HepG2 (cell line): ENCODE data around the gene CRIP1. TPM values are rescaled to one million over a fixed set of nuclear protein-coding genes. Genes with fewer than 3 reads are reported as not detected.

Experiments used
- ASH2L ChIP-seq: fragments of 300-600, 200-600 bp; sonication (generic); IDR thresholded peaks from 2 replicates; pipeline ENCODE4 v1.7.0; 2017; ENCODE audit warnings: low read depth, mild to moderate bottlenecking, moderate library complexity, mixed read lengths, low read length; ENCODE audit not compliant: insufficient read length
- EZH2 ChIP-seq: conservative IDR thresholded peaks from 2 replicates; pipeline ENCODE4 v1.6.1; 2012; ENCODE audit warnings: mild to moderate bottlenecking, low read depth, low read length, moderate library complexity
- HINFP ChIP-seq: sonication (generic); formaldehyde crosslinking; IDR thresholded peaks from 2 replicates; pipeline ENCODE4 v1.4.0; 2020; ENCODE audit warnings: low read depth, mild to moderate bottlenecking, missing genetic modification reagents
- HMG20A ChIP-seq: IDR thresholded peaks from 2 replicates; pipeline ENCODE4 v1.6.1; 2016; ENCODE audit warnings: borderline replicate concordance
- IKZF5 ChIP-seq: IDR thresholded peaks from 2 replicates; pipeline ENCODE4 v1.6.1; 2018; ENCODE audit warnings: missing genetic modification reagents, mild to moderate bottlenecking, missing compliant biosample characterization
- IRX3 ChIP-seq: sonication (generic); formaldehyde crosslinking; IDR thresholded peaks from 2 replicates; pipeline ENCODE4 v1.8.1; 2023; ENCODE audit warnings: mild to moderate bottlenecking, low read depth, missing genetic modification reagents, borderline replicate concordance
- NFKB2 ChIP-seq: sonication (generic); formaldehyde crosslinking; IDR thresholded peaks from 2 replicates; pipeline ENCODE4 v1.4.0; 2020; ENCODE audit warnings: missing genetic modification reagents, borderline replicate concordance
- NR1H2 ChIP-seq: sonication (generic); formaldehyde crosslinking; IDR thresholded peaks from 2 replicates; pipeline ENCODE4 v1.8.1; 2022; ENCODE audit warnings: low read depth, missing genetic modification reagents, borderline replicate concordance
- PHB2 ChIP-seq: fragments of 450-650 bp; IDR thresholded peaks from 2 replicates; pipeline ENCODE4 v1.6.1; 2018; ENCODE audit not compliant: partially characterized antibody
- POLR2A ChIP-seq, 2 experiments: IDR thresholded peaks; 2 replicates each; pipeline ENCODE4 v1.6.1; 2011; ENCODE audit warnings: low read depth in 2 of 2, low read length in 2 of 2, mild to moderate bottlenecking in 1 of 2, moderate library complexity in 1 of 2; ENCODE audit not compliant: insufficient read depth in 1 of 2
- REPIN1 ChIP-seq: sonication (generic); formaldehyde crosslinking; IDR thresholded peaks from 2 replicates; pipeline ENCODE4 v1.8.0; 2022; ENCODE audit warnings: missing genetic modification reagents, low read depth, mild to moderate bottlenecking, borderline replicate concordance
- RNF2 ChIP-seq: fragments of 450-650 bp; conservative IDR thresholded peaks from 2 replicates; pipeline ENCODE4 v1.6.1; 2016; ENCODE audit warnings: low read depth
- SMYD3 ChIP-seq: sonication (generic); formaldehyde crosslinking; IDR thresholded peaks from 2 replicates; pipeline ENCODE4 v1.8.1; 2023; ENCODE audit warnings: mild to moderate bottlenecking, missing genetic modification reagents
- SP5 ChIP-seq: IDR thresholded peaks from 2 replicates; pipeline ENCODE4 v1.6.1; 2016; ENCODE audit warnings: low read depth, borderline replicate concordance
- TEAD3 ChIP-seq: optimal IDR thresholded peaks from 2 replicates; pipeline ENCODE3; 2016; ENCODE audit warnings: borderline replicate concordance
- U2AF1 ChIP-seq: fragments of 200-400 bp; formaldehyde crosslinking; optimal IDR thresholded peaks from 2 replicates; pipeline ENCODE3; 2017; ENCODE audit warnings: mild to moderate bottlenecking, low read depth, low read length
- ZNF17 ChIP-seq: sonication (generic); formaldehyde crosslinking; IDR thresholded peaks from 2 replicates; pipeline ENCODE4 v1.5.0; 2020; ENCODE audit warnings: mild to moderate bottlenecking, missing genetic modification reagents
- ZNF629 ChIP-seq: sonication (generic); formaldehyde crosslinking; conservative IDR thresholded peaks from 2 replicates; pipeline ENCODE4 v1.5.0; 2020; ENCODE audit warnings: missing genetic modification reagents
- ZNF687 ChIP-seq: sonication (generic); formaldehyde crosslinking; IDR thresholded peaks from 2 replicates; pipeline ENCODE4 v1.5.1; 2020; ENCODE audit warnings: mild to moderate bottlenecking, missing genetic modification reagents, moderate library complexity
- ZNF75D ChIP-seq: sonication (generic); formaldehyde crosslinking; IDR thresholded peaks from 2 replicates; pipeline ENCODE4 v1.8.1; 2023; ENCODE audit warnings: missing genetic modification reagents, mild to moderate bottlenecking, borderline replicate concordance
- polyA plus RNA-seq, 8 experiments: library from polyadenylated mRNA; depleted of rRNA in 3 of 8; stranded (reverse) in 7 of 8; unstranded in 1 of 8; fragments of >200 nt; fragmentation: Illumina TruSeq in 4 of 8; extraction: Trizol in 4 of 8; gene quantifications; 2 replicates each; pipeline versions ENCODE4 v1.2.1 to v1.2.3, GENCODE V29; 2011 to 2016; ENCODE audit warnings: low read depth in 4 of 8, missing spikeins in 1 of 8, mixed read lengths in 1 of 8; ENCODE audit not compliant: insufficient read depth in 1 of 8
- total RNA-seq, 5 experiments: library from RNA; depleted of rRNA; stranded (reverse); fragments of >200 nt; fragmentation: Illumina TruSeq; extraction: Trizol; gene quantifications; 2 replicates each; pipeline ENCODE4 v1.2.3, GENCODE V29; 2016; ENCODE audit warnings: low read depth in 1 of 5

CRIP1 gene
- total and polyA plus RNA-seq, 2 of the 13 experiments (the other 11 are each of a cell fraction or from before 2014, with no cell fraction given), result 53.9 to 59.5 TPM

- TF ChIP-seq SP5, result no peak
- TF ChIP-seq NR1H2, result no peak
- no peak for TF ChIP-seq ZNF75D
- TF ChIP-seq ZNF17 (CRISPR knock-in tag), result no peak
- TF ChIP-seq U2AF1, result no peak
- no peak for TF ChIP-seq POLR2A (IDR thresholded peaks at IDR 0.05; ENCODE audit: insufficient read depth in 1 of 2, low read depth in 2 of 2, low read length in 2 of 2)
- no peak for TF ChIP-seq NFKB2 (CRISPR knock-in tag)
- no peak for TF ChIP-seq ZNF629 (CRISPR knock-in tag)
- TF ChIP-seq REPIN1, result no peak
- no peak for TF ChIP-seq IRX3
- TF ChIP-seq HINFP (CRISPR knock-in tag), result no peak
- TF ChIP-seq ZNF687 (CRISPR knock-in tag), result peak; percentile 12; the same call in 1 of the 2 replicates
- TF ChIP-seq ASH2L, result no peak
- peak; percentile 27 for TF ChIP-seq TEAD3 (CRISPR knock-in tag)
- TF ChIP-seq PHB2, result no peak
- no peak for TF ChIP-seq EZH2
- TF ChIP-seq HMG20A (CRISPR knock-in tag), result no peak
- TF ChIP-seq SMYD3 (CRISPR knock-in tag), result no peak
- TF ChIP-seq RNF2, result no peak
- TF ChIP-seq IKZF5 (CRISPR knock-in tag), result no peak
Observed at GRCh38 chr14:105532735-105533141, 46.1 kb downstream of the CRIP1 start (continued).
